ENCODE measurements around the gene SMIM45.

SMIM45 gene

DNA sequence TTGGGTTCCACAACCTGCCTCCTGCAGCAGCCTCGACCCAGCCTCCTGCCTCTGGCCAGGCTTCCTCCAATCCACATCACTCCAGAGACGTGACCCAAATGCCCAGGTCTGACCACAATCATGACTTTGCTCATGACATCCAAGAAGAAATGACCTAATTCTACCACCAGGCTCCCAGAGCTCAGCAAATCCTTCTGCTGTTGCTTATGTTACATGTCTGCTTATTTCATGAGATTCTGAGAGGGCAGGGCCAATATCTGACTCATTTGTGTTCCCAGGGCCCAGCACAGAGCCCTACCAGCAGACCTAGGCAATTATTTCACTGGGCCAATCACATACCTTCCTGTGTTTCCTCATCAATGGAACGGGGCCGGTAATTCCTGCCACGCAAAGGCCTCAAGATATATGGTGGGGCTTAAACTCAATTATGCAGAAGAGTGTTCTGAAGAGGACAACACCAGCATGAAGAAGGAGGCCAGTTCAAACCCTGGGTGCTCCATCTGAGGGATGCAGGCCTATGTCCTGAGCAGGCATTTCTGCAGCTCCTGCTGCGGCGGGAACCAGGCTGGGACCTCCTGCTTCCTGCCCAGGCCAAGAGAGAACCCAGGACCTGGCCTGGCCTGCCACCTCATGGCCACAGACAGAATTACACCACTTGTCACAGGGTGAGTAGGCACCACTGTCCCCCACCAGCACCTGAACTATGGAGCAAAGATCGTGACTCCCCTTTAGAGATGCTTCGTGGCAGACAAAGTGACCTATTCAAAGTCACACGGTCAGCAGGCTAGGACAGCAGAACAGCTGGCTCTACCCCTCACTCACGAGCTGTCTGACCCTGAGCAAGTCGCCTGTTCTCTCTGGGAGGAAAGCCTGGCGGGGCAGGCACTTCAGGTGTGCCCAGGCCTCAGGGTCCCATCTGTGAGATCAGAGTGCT is 10.9 kb upstream of the SMIM45 start (continued):
- TF ChIP-seq CUX1 (IDR thresholded peaks at IDR 0.05; ENCODE audit: insufficient replicate concordance, low read depth, low read length) (no peak), KAT2A (conservative IDR thresholded peaks at IDR 0.05; ENCODE audit: control insufficient read depth, low read depth, low read length) (no peak), NR2C1 (IDR thresholded peaks at IDR 0.05) (no peak), TCF12 (IDR thresholded peaks at IDR 0.05; ENCODE audit: low read depth, low read length) (0 out of 2 replicates have a peak, but pooled peaks have one; percentile 6), ESRRA (IDR thresholded peaks at IDR 0.05; ENCODE audit: low read length) (no peak), RAD21 (IDR thresholded peaks at IDR 0.05; ENCODE audit: insufficient read depth, low read depth, low read length) (peak; percentile 92), IRF5 (IDR thresholded peaks at IDR 0.05; ENCODE audit: borderline replicate concordance) (no peak), CBX3 (IDR thresholded peaks at IDR 0.05; ENCODE audit: borderline replicate concordance, low read depth) (no peak), MTA2 (IDR thresholded peaks at IDR 0.05; ENCODE audit: low read depth) (no peak), HCFC1 (IDR thresholded peaks at IDR 0.05; ENCODE audit: low read length) (no peak), BACH1 (IDR thresholded peaks at IDR 0.05; ENCODE audit: borderline replicate concordance) (peak; percentile 30; the same call in 1 of the 2 replicates), BRCA1 (IDR thresholded peaks at IDR 0.05; ENCODE audit: low read depth, low read length) (no peak), POU2F2 (IDR thresholded peaks at IDR 0.05; ENCODE audit: borderline replicate concordance, low read depth, low read length) (peak; percentile 78; the same call in 2 of the 3 replicates), DPF2 (IDR thresholded peaks at IDR 0.05) (peak; percentile 4; the same call in 1 of the 2 replicates), SREBF2 (IDR thresholded peaks at IDR 0.05; ENCODE audit: low read length) (no peak)
- TF ChIP-seq, protein P1, sequence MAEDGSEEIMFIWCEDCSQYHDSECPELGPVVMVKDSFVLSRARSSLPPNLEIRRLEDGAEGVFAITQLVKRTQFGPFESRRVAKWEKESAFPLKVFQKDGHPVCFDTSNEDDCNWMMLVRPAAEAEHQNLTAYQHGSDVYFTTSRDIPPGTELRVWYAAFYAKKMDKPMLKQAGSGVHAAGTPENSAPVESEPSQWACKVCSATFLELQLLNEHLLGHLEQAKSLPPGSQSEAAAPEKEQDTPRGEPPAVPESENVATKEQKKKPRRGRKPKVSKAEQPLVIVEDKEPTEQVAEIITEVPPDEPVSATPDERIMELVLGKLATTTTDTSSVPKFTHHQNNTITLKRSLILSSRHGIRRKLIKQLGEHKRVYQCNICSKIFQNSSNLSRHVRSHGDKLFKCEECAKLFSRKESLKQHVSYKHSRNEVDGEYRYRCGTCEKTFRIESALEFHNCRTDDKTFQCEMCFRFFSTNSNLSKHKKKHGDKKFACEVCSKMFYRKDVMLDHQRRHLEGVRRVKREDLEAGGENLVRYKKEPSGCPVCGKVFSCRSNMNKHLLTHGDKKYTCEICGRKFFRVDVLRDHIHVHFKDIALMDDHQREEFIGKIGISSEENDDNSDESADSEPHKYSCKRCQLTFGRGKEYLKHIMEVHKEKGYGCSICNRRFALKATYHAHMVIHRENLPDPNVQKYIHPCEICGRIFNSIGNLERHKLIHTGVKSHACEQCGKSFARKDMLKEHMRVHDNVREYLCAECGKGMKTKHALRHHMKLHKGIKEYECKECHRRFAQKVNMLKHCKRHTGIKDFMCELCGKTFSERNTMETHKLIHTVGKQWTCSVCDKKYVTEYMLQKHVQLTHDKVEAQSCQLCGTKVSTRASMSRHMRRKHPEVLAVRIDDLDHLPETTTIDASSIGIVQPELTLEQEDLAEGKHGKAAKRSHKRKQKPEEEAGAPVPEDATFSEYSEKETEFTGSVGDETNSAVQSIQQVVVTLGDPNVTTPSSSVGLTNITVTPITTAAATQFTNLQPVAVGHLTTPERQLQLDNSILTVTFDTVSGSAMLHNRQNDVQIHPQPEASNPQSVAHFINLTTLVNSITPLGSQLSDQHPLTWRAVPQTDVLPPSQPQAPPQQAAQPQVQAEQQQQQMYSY (CRISPR knock-in tag; IDR thresholded peaks at IDR 0.05), result no peak
- TF ChIP-seq, protein P2, sequence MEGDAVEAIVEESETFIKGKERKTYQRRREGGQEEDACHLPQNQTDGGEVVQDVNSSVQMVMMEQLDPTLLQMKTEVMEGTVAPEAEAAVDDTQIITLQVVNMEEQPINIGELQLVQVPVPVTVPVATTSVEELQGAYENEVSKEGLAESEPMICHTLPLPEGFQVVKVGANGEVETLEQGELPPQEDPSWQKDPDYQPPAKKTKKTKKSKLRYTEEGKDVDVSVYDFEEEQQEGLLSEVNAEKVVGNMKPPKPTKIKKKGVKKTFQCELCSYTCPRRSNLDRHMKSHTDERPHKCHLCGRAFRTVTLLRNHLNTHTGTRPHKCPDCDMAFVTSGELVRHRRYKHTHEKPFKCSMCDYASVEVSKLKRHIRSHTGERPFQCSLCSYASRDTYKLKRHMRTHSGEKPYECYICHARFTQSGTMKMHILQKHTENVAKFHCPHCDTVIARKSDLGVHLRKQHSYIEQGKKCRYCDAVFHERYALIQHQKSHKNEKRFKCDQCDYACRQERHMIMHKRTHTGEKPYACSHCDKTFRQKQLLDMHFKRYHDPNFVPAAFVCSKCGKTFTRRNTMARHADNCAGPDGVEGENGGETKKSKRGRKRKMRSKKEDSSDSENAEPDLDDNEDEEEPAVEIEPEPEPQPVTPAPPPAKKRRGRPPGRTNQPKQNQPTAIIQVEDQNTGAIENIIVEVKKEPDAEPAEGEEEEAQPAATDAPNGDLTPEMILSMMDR (IDR thresholded peaks at IDR 0.05 in 2 of 3, conservative IDR thresholded peaks at IDR 0.05 in 1 of 3; ENCODE audit: control insufficient read depth in 2 of 3, extremely low read depth in 1 of 3, insufficient read depth in 1 of 3, low read depth in 3 of 3, low read length in 3 of 3), result peak; percentile 88 to 97 (median 95)
